ENCODE data around the gene TNPO1.

Gene TNPO1

GRCh38 chr5:72878854-72879253, 62.4 kb downstream of the TNPO1 start:
- Histone ChIP-seq H3K27me3 (ENCODE audit: insufficient read depth, low read length) (no peaks in the 10 kb centered on the region), H3K79me2 (ENCODE audit: insufficient read depth, low read length) (no peaks in the 10 kb centered on the region), H3K9me2 (ENCODE audit: low read depth, low read length) (no peaks in the 10 kb centered on the region), H2AFZ (ENCODE audit: low read length) (no peak overlapping the region), H3K4me3 (ENCODE audit: low read depth, low read length, poor library complexity, severe bottlenecking) (no peak overlapping the region), H3K27ac (ENCODE audit: low read depth, low read length, poor library complexity, severe bottlenecking) (no peak overlapping the region), H4K20me1 (ENCODE audit: insufficient read depth, low read length) (peaks cover 2% of the 10 kb centered on the region; the same call in 1 of the 2 replicates), H3K36me3 (ENCODE audit: insufficient read depth, low read length) (peaks cover 99% of the 10 kb centered on the region), H3K9ac (ENCODE audit: low read length) (no peak overlapping the region), H3K4me2 (ENCODE audit: low read length) (no peak overlapping the region), H3K9me3 (ENCODE audit: low read length) (no peaks in the 10 kb centered on the region), H3F3A (ENCODE audit: insufficient read depth, low read length) (no peaks in the 10 kb centered on the region), H3K4me1 (ENCODE audit: insufficient read depth, low read length, severe bottlenecking) (no peaks in the 10 kb centered on the region)
- TF ChIP-seq CTCF (IDR thresholded peaks at IDR 0.05; ENCODE audit: low read length) (no peak), EZH2 (IDR thresholded peaks at IDR 0.05; ENCODE audit: borderline replicate concordance, low read length) (no peak)

GRCh38 chr5:72882989-72883388, 66.5 kb downstream of the TNPO1 start:
- Histone ChIP-seq H3K9ac (ENCODE audit: low read length) (no peak overlapping the region), H3K4me3 (ENCODE audit: low read depth, low read length, poor library complexity, severe bottlenecking) (no peak overlapping the region), H3K4me1 (ENCODE audit: insufficient read depth, low read length, severe bottlenecking) (no peaks in the 10 kb centered on the region), H3K9me2 (ENCODE audit: low read depth, low read length) (no peaks in the 10 kb centered on the region), H3K27me3 (ENCODE audit: insufficient read depth, low read length) (no peaks in the 10 kb centered on the region), H3F3A (ENCODE audit: insufficient read depth, low read length) (no peaks in the 10 kb centered on the region), H3K9me3 (ENCODE audit: low read length) (no peaks in the 10 kb centered on the region), H3K27ac (ENCODE audit: low read depth, low read length, poor library complexity, severe bottlenecking) (no peak overlapping the region), H3K36me3 (ENCODE audit: insufficient read depth, low read length) (peaks cover 97% of the 10 kb centered on the region), H3K4me2 (ENCODE audit: low read length) (no peak overlapping the region), H2AFZ (ENCODE audit: low read length) (no peak overlapping the region), H3K79me2 (ENCODE audit: insufficient read depth, low read length) (no peaks in the 10 kb centered on the region), H4K20me1 (ENCODE audit: insufficient read depth, low read length) (peaks cover 4% of the 10 kb centered on the region; the same call in 1 of the 2 replicates)
- no peak for TF ChIP-seq EZH2 (IDR thresholded peaks at IDR 0.05; ENCODE audit: borderline replicate concordance, low read length)
- no peak for TF ChIP-seq CTCF (IDR thresholded peaks at IDR 0.05; ENCODE audit: low read length)

- Histone ChIP-seq H3K27me3 (ENCODE audit: insufficient read depth, low read length) (no peaks in the 10 kb centered on the region), H3K9ac (ENCODE audit: low read length) (no peak overlapping the region), H3K36me3 (ENCODE audit: insufficient read depth, low read length) (peaks cover 97% of the 10 kb centered on the region), H3K79me2 (ENCODE audit: insufficient read depth, low read length) (no peaks in the 10 kb centered on the region), H3K27ac (ENCODE audit: low read depth, low read length, poor library complexity, severe bottlenecking) (no peak overlapping the region), H2AFZ (ENCODE audit: low read length) (no peak overlapping the region), H4K20me1 (ENCODE audit: insufficient read depth, low read length) (0 out of 2 replicates have a peak, but pooled peaks cover 2% of the 10 kb centered on the region), H3K4me2 (ENCODE audit: low read length) (no peak overlapping the region), H3K4me3 (ENCODE audit: low read depth, low read length, poor library complexity, severe bottlenecking) (no peak overlapping the region), H3K9me3 (ENCODE audit: low read length) (no peaks in the 10 kb centered on the region), H3K4me1 (ENCODE audit: insufficient read depth, low read length, severe bottlenecking) (no peaks in the 10 kb centered on the region), H3F3A (ENCODE audit: insufficient read depth, low read length) (no peaks in the 10 kb centered on the region), H3K9me2 (ENCODE audit: low read depth, low read length) (no peaks in the 10 kb centered on the region)
- TF ChIP-seq EZH2 (IDR thresholded peaks at IDR 0.05; ENCODE audit: borderline replicate concordance, low read length): no peak
- no peak for TF ChIP-seq CTCF (IDR thresholded peaks at IDR 0.05; ENCODE audit: low read length)
Measured at GRCh38 chr5:72883850-72884249, 67.4 kb downstream of the TNPO1 start.

Data from OCI-LY1 (cell line).